Right ventricle myocardium inferior (tissue), 1 donor: ENCODE data around the gene CLRN1. TPM values are rescaled to one million over a fixed set of nuclear protein-coding genes. Genes with fewer than 3 reads are reported as not detected.

Source experiments
- ATAC-seq: fragments of 200-7000 bp; cut with Tn5 transposase; one replicate; pipeline ENCODE4 v1.9.1; 2020; ENCODE audit warnings: mild to moderate bottlenecking, moderate library complexity
- DNase-seq: peaks from one replicate; pipeline ENCODE4 v3.0.0; 2021; ENCODE audit errors: missing footprints
- intact Hi-C: fragments of 100-400 bp; cut with DNase I; formaldehyde crosslinking; loops from one replicate; pipeline ENCODE4 v1.11.0; 2022
- total RNA-seq: library from RNA; stranded (reverse); fragmentation: NEBNext Ultra II Directional; extraction: Animal tissue kit (Norgen Biotek cat#: 25700); gene quantifications from one replicate; pipeline ENCODE4 v1.2.1, GENCODE V29; 2021
- donor health status: DM: no; HTN: yes; CAD: no; lungs with severe emphysema.

CLRN1 gene
- total RNA-seq, 1 donor from 2014 or later = not detected

DNA sequence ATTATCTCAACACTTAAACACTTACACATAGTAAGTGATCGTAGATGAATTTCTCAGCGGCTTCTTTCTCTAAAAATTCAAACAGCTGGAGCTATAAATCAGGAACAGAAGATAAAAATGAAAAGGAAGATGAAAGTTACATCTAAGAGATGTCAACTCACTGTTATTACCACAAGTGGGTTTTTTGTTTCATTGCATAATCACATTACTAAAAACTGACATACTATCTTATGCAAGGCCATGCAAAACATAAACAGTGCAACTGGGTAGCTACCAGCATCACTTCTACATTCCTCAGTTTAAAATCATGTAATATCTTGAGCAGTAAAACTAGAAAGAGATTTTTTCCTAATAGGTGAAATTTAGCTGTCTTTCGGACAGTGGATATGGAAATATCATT is 82.2 kb downstream of the CLRN1 start:
- DNase-seq = no peak
- intact Hi-C loops = no loop called here
- ATAC-seq = no peak

- intact Hi-C loops = no loop called here
- DNase-seq (no peak), ATAC-seq (no peak)
Observed at GRCh38 chr3:150889106-150889505, 83.4 kb downstream of the CLRN1 start.

DNA sequence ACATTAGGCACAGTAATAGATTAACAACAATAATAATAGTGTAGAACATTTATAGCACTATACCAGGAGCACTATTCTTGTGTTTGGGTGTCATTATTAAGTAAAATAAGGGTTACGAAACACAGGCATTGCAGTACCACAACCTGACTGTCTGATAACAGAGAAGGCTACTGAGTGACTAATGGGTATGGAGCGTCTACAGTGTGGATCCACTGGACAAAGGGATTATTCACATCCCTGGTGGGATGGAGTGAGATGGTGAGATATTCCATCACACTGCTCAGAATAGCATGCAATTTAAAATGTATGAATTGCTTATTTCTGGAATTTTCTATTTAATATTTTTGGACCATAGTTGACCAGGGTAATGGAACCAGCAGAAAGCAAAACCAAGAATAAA is 85.5 kb downstream of the CLRN1 start:
- no peak for ATAC-seq
- intact Hi-C loops = no loop called here

DNA sequence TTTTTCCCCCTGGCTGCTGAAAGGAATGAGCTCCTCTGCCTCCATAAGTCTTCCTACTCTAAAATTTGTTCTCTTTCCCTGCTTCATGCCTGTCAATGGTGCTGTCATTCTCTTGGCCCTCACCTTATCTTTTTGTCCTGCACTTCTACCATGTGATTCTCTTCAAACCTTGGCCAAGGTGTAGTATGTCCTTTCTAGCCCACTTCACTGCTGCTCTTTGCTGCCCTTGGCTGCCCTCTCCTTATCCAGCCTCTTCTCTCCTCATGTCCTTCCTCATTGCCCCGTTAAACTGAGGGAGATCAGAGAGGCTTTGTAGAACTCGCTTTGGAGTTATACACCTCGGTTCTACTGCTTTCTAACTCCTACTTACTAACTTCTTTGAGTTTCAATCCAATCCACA is 87.0 kb downstream of the CLRN1 start:
- DNase-seq (no peak), ATAC-seq (peak; percentile 83)
- intact Hi-C loops = no loop called here

More for the DNA sequence above, 85.5 kb downstream of the CLRN1 start:
- DNase-seq = no peak

GRCh38 chr3:150878996-150879575 is 93.4 kb downstream of the CLRN1 start:
- ATAC-seq (peak; percentile 44), DNase-seq (no peak)
- intact Hi-C loops = no loop called here

DNA sequence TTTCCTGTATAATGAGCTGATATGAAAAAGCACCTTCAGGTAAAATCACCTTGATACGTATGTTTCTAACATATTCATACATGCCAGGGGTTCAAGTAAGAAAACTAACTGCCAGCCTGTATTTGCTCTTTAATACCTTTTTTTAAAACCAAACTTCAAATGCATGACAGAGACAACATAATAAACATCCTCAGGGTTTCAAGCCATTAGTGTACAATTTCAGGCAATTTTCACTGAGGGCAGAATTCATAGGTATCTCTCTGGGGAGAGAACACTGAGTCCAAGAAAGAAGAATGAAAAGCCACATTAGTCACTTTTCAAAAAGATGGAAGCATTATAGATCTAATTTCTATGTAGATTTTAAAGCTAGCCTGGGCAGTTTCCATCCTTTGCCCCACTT is 94.2 kb downstream of the CLRN1 start:
- DNase-seq (no peak), ATAC-seq (no peak)
- intact Hi-C loops = no loop called here

DNA sequence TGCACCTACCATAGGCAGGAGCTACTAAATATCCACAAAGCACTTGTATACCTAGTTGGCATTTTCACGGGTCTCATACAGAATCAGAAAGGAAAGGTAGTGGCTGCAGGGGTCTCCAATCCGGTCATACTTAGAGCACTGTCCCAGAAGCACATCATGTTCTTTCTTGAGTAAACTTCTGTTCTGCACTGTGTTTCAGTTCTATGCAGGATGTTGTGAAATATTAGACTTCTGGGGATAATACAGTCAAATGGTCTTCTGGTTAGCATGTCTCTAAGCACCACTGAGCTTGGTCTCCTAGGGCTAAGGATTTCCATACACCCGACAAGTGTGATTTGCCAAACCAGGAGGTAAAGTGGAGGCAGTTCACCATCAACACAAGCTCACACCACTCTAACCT is 95.2 kb downstream of the CLRN1 start:
- intact Hi-C loops = no loop called here
- DNase-seq (no peak), ATAC-seq (no peak)

DNA sequence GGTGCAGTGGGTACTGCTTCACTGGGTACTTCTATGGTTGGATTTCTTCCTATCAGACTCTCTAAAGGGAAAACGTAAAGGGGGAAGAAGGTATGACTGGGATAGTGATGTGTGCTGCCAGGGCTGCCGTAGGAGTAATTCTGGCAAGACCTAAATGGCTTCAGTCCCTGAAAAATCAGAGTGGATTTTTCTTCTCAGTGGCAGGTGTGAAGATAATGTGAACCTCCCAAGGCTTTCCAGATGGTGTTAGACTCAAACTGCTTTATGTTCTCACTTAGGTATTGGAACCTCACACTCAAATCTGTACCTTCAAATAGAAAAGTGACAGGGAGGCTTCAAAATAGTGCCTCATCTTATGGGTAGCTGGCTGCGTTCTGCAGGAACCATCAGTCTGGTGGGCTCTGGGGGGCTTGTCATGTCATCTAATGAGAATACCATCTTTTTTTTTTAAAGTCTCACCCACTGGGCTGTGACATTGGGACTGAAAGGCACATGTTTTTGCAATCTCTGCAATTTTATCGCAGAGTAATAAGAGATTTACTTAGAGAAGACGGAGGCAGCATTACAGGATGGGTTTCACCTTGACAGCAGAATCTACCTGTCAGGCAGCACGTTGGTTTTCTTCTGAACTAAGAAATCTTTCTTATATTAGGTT is 95.8 kb downstream of the CLRN1 start:
- DNase-seq (no peak), ATAC-seq (no peak)
- intact Hi-C loops = no loop called here

Other genes starting within 250 kb of the CLRN1 start
- 20.6 TPM for gene SIAH2, start 209.6 kb downstream of the CLRN1 start, total RNA-seq
- gene MINDY4B, start 67.3 kb downstream of the CLRN1 start, total RNA-seq = not detected
- 0.49 TPM for gene MED12L, start 112.9 kb upstream of the CLRN1 start, total RNA-seq
- 0.24 TPM for gene GPR171, start 230.5 kb upstream of the CLRN1 start, total RNA-seq